ENCODE data around the gene NOTUM. TPM values are rescaled to one million over a fixed set of nuclear protein-coding genes. Genes with fewer than 3 reads are reported as not detected.

NOTUM gene
- total RNA-seq, 1 experiment from 2014 or later, result not detected

GRCh38 chr17:81952792-81953228 is 8.2 kb downstream of the NOTUM start:
- no peaks in the 10 kb centered on the region for H3K4me1 ChIP-seq (ENCODE audit: insufficient read depth, low read length, poor library complexity, severe bottlenecking)
- TF ChIP-seq EZH2 (IDR thresholded peaks at IDR 0.05; ENCODE audit: borderline replicate concordance, low read depth, low read length, poor library complexity, severe bottlenecking), result no peak
- no peak for TF ChIP-seq CTCF (conservative IDR thresholded peaks at IDR 0.05; ENCODE audit: low read depth, low read length)
- no peaks in the 10 kb centered on the region for H3K36me3 ChIP-seq (ENCODE audit: insufficient read depth, low read length, poor library complexity, severe bottlenecking)
- POLR2A ChIA-PET (ENCODE audit: low non-redundant PET), result no interaction called here
- CTCF ChIA-PET, result interaction anchor here (0.7 kb wide), 2 partner anchors 82 to 127 kb away, joined by 3 to 5 read pairs; no protein-coding TSS in a partner anchor
- no peaks in the 10 kb centered on the region for H3K27me3 ChIP-seq (replicated peaks; ENCODE audit: insufficient read depth, low read depth, low read length, poor library complexity)
- no peak overlapping the region for H3K4me3 ChIP-seq (ENCODE audit: low read depth, low read length, poor library complexity, severe bottlenecking)
- no peak for DNase-seq (ENCODE audit: low spot score)
- no TSS peak for BruUV-seq (replicated peaks)
- H3K27ac ChIP-seq (ENCODE audit: low read depth, low read length, poor library complexity, severe bottlenecking), result no peak overlapping the region
- no peaks in the 10 kb centered on the region for H3K9me3 ChIP-seq (ENCODE audit: low read depth, low read length, poor library complexity, severe bottlenecking)
- intact Hi-C loops (cut with micrococcal nuclease; ENCODE audit: unreplicated experiment), result no loop called here

- CTCF ChIA-PET, result no interaction called here
- TF ChIP-seq CTCF (conservative IDR thresholded peaks at IDR 0.05; ENCODE audit: low read depth, low read length) (no peak), EZH2 (IDR thresholded peaks at IDR 0.05; ENCODE audit: borderline replicate concordance, low read depth, low read length, poor library complexity, severe bottlenecking) (no peak)
- Histone ChIP-seq H3K4me3 (ENCODE audit: low read depth, low read length, poor library complexity, severe bottlenecking) (no peak overlapping the region), H3K27ac (ENCODE audit: low read depth, low read length, poor library complexity, severe bottlenecking) (no peak overlapping the region), H3K36me3 (ENCODE audit: insufficient read depth, low read length, poor library complexity, severe bottlenecking) (no peaks in the 10 kb centered on the region), H3K4me1 (ENCODE audit: insufficient read depth, low read length, poor library complexity, severe bottlenecking) (no peaks in the 10 kb centered on the region), H3K27me3 (replicated peaks; ENCODE audit: insufficient read depth, low read depth, low read length, poor library complexity) (no peaks in the 10 kb centered on the region), H3K9me3 (ENCODE audit: low read depth, low read length, poor library complexity, severe bottlenecking) (no peaks in the 10 kb centered on the region)
- BruUV-seq (replicated peaks), result no TSS peak
- DNase-seq (ENCODE audit: low spot score), result no peak
- intact Hi-C loops (cut with micrococcal nuclease; ENCODE audit: unreplicated experiment), result no loop called here
- POLR2A ChIA-PET (ENCODE audit: low non-redundant PET), result no interaction called here
Observed at GRCh38 chr17:81951785-81952684, 9.0 kb downstream of the NOTUM start.

GRCh38 chr17:81950501-81950900 is 10.5 kb downstream of the NOTUM start:
- no peaks in the 10 kb centered on the region for H3K4me1 ChIP-seq (ENCODE audit: insufficient read depth, low read length, poor library complexity, severe bottlenecking)
- no peak for DNase-seq (ENCODE audit: low spot score)
- no TSS peak for BruUV-seq (replicated peaks)
- H3K9me3 ChIP-seq (ENCODE audit: low read depth, low read length, poor library complexity, severe bottlenecking), result no peaks in the 10 kb centered on the region
- CTCF ChIA-PET, result no interaction called here
- TF ChIP-seq EZH2 (IDR thresholded peaks at IDR 0.05; ENCODE audit: borderline replicate concordance, low read depth, low read length, poor library complexity, severe bottlenecking) (no peak), CTCF (conservative IDR thresholded peaks at IDR 0.05; ENCODE audit: low read depth, low read length) (no peak)
- H3K4me3 ChIP-seq (ENCODE audit: low read depth, low read length, poor library complexity, severe bottlenecking), result no peak overlapping the region
- intact Hi-C loops (cut with micrococcal nuclease; ENCODE audit: unreplicated experiment), result no loop called here
- no peaks in the 10 kb centered on the region for H3K36me3 ChIP-seq (ENCODE audit: insufficient read depth, low read length, poor library complexity, severe bottlenecking)
- no peak overlapping the region for H3K27ac ChIP-seq (ENCODE audit: low read depth, low read length, poor library complexity, severe bottlenecking)
- POLR2A ChIA-PET (ENCODE audit: low non-redundant PET), result no interaction called here
- no peaks in the 10 kb centered on the region for H3K27me3 ChIP-seq (replicated peaks; ENCODE audit: insufficient read depth, low read depth, low read length, poor library complexity)

Measured in A673 (cell line).